SK-N-SH (cell line): ENCODE results near the gene SPINK8.

Source experiments
- CHD2 ChIP-seq: fragments of 150-350 bp; IDR thresholded peaks from 2 replicates; pipeline ENCODE4 v1.6.1; 2018; ENCODE audit warnings: low read length; ENCODE audit not compliant: partially characterized antibody
- CTCF ChIP-seq: fragments of 200-600 bp; sonication (generic); IDR thresholded peaks from 2 replicates; pipeline ENCODE4 v1.6.1; 2017; ENCODE audit warnings: antibody characterized with exemption, mild to moderate bottlenecking, moderate library complexity
- EP300 ChIP-seq, 2 experiments: IDR thresholded peaks; 2 replicates each; pipeline versions ENCODE4 v1.4.0 to v1.6.1; 2012; ENCODE audit warnings: borderline replicate concordance in 1 of 2, low read depth in 1 of 2, low read length in 1 of 2
- MAX ChIP-seq: IDR thresholded peaks from 2 replicates; pipeline ENCODE4 v1.4.0; 2012; ENCODE audit warnings: low read depth
- MXI1 ChIP-seq: IDR thresholded peaks from 2 replicates; pipeline ENCODE4 v1.6.1; 2012; ENCODE audit warnings: mild to moderate bottlenecking, low read depth, low read length, improper control_type of control experiment
- POLR2AphosphoS5 ChIP-seq: IDR thresholded peaks from 2 replicates; pipeline ENCODE4 v1.6.1; 2012; ENCODE audit warnings: low read depth, low read length
- RAD21 ChIP-seq: IDR thresholded peaks from 2 replicates; pipeline ENCODE4 v1.6.1; 2012; ENCODE audit warnings: mild to moderate bottlenecking, low read length
- RFX5 ChIP-seq: IDR thresholded peaks from 2 replicates; pipeline ENCODE4 v1.6.1; 2012; ENCODE audit warnings: mild to moderate bottlenecking, improper control_type of control experiment, low read length
- RXRA ChIP-seq: IDR thresholded peaks from 2 replicates; pipeline ENCODE4 v1.4.0; 2012; ENCODE audit warnings: low read depth, mild to moderate bottlenecking, borderline replicate concordance
- SMC3 ChIP-seq: IDR thresholded peaks from 2 replicates; pipeline ENCODE4 v1.6.1; 2012; ENCODE audit warnings: low read depth, low read length, improper control_type of control experiment
- TEAD4 ChIP-seq: IDR thresholded peaks from 2 replicates; pipeline ENCODE4 v1.4.0; 2012; ENCODE audit warnings: mild to moderate bottlenecking, borderline replicate concordance; ENCODE audit not compliant: insufficient read depth
- USF2 ChIP-seq: fragments of 150-350 bp; IDR thresholded peaks from 2 replicates; pipeline ENCODE4 v1.6.1; 2017; ENCODE audit warnings: antibody characterized with exemption, low read length, low read depth, borderline replicate concordance

GRCh38 chr3:48364840-48365239, 31.4 kb upstream of the SPINK8 start:
- TF ChIP-seq MAX (no peak), CTCF (no peak), POLR2AphosphoS5 (no peak), USF2 (no peak), SMC3 (no peak), CHD2 (no peak), TEAD4 (no peak), RFX5 (no peak), MXI1 (no peak), RXRA (no peak), RAD21 (no peak), EP300 (IDR thresholded peaks at IDR 0.05; ENCODE audit: borderline replicate concordance in 1 of 2, low read depth in 1 of 2, low read length in 1 of 2) (no peak)
